Measurements from ENCODE around the gene GMDS.
A peak's percentile ranks its signal among the peaks of the same experiment; 100 is the strongest.

The GMDS gene

DNA sequence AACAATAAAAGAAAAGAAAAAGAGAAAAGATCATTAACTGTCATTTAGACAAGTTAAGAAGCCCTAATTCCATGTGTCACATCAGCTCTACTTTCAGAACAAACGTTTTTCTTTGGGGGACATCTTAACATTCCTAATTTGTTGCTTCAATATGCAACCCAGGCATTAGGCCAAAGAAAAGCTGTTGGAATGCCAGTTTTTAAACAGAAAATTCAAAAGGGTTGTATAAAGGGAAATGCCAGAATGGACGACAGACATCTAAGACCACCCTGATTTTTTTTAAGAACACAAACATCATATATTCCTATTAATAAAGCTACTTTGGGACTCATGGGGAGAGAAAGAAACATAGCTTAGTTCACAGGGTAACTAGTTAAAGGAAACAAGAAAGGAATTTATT lies 315.0 kb downstream of the GMDS start:
- no peak for DNase-seq
- Histone ChIP-seq H3K36me3 (no peaks in the 10 kb centered on the region), H3K27me3 (no peaks in the 10 kb centered on the region), H3K4me1 (peaks cover 0 to 17% (median 0%) of the 10 kb centered on the region in 4 donors), H3K27ac (peak overlapping the region; percentile 21 to 48), H3K9me3 (no peaks in the 10 kb centered on the region), H3K4me3 (no peak overlapping the region)
- intact Hi-C loops (cut with DNase I; ENCODE audit: low total_unique reads), result no loop called here
- TF ChIP-seq CTCF (IDR thresholded peaks at IDR 0.05), result no peak

GRCh38 chr6:1929931-1930330 lies 315.5 kb downstream of the GMDS start:
- H3K9me3 ChIP-seq, result no peaks in the 10 kb centered on the region
- H3K27me3 ChIP-seq, result no peaks in the 10 kb centered on the region
- H3K4me3 ChIP-seq, result no peak overlapping the region
- H3K36me3 ChIP-seq, result no peaks in the 10 kb centered on the region
- H3K27ac ChIP-seq, result peak overlapping the region; percentile 21 to 48
- intact Hi-C loops (cut with DNase I; ENCODE audit: low total_unique reads), result no loop called here
- no peak for DNase-seq
- TF ChIP-seq CTCF (IDR thresholded peaks at IDR 0.05), result no peak
- H3K4me1 ChIP-seq, result peaks cover 0 to 17% (median 0%) of the 10 kb centered on the region in 4 donors

GRCh38 chr6:1925743-1926430 lies 319.5 kb downstream of the GMDS start:
- Histone ChIP-seq H3K27me3 (no peaks in the 10 kb centered on the region), H3K4me1 (peaks cover 0 to 13% (median 0%) of the 10 kb centered on the region in 4 donors), H3K9me3 (no peaks in the 10 kb centered on the region), H3K27ac (no peak overlapping the region), H3K4me3 (no peak overlapping the region), H3K36me3 (no peaks in the 10 kb centered on the region)
- TF ChIP-seq CTCF (IDR thresholded peaks at IDR 0.05), result no peak
- intact Hi-C loops (cut with DNase I; ENCODE audit: low total_unique reads), result no loop called here
- no peak for DNase-seq

DNA sequence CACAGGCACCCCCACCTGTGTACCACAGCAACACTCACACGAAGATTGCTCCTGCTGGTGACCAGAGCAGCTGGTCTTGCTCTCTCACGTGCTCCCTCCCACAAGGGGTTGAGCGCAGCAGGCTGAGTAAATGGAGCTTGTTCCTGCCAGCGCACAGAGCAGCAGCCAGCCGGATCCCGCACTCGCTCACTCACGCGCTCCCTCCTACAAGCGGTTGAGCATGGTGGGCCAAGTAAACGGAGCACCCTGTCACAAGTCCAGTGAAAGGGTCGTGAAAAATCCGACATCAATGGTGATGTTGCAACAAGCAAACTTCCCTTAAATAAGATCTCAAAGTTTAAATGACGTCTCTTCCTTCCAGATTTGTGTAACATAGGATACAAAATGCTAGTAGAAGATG lies 322.0 kb downstream of the GMDS start:
- no peaks in the 10 kb centered on the region for H3K27me3 ChIP-seq
- H3K4me1 ChIP-seq, result no peaks in the 10 kb centered on the region
- H3K36me3 ChIP-seq, result no peaks in the 10 kb centered on the region
- no peak overlapping the region for H3K27ac ChIP-seq
- TF ChIP-seq CTCF (IDR thresholded peaks at IDR 0.05), result no peak
- intact Hi-C loops (cut with DNase I; ENCODE audit: low total_unique reads), result no loop called here
- no peaks in the 10 kb centered on the region for H3K9me3 ChIP-seq
- H3K4me3 ChIP-seq, result no peak overlapping the region
- no peak for DNase-seq

- intact Hi-C loops (cut with DNase I; ENCODE audit: low total_unique reads), result no loop called here
- peak overlapping the region; percentile 23 to 45 for H3K27ac ChIP-seq
- H3K27me3 ChIP-seq, result no peaks in the 10 kb centered on the region
- peaks cover 0 to 10% (median 0%) of the 10 kb centered on the region in 4 donors for H3K4me1 ChIP-seq
- no peaks in the 10 kb centered on the region for H3K9me3 ChIP-seq
- no peak overlapping the region for H3K4me3 ChIP-seq
- no peaks in the 10 kb centered on the region for H3K36me3 ChIP-seq
- no peak for DNase-seq
- peak in 1 of 2 experiments; percentile 12 for TF ChIP-seq CTCF (IDR thresholded peaks at IDR 0.05)
Measured at GRCh38 chr6:1917626-1918371, 327.6 kb downstream of the GMDS start.

Data from tibial artery (tissue), 4 donors.